HepG2 (cell line): ENCODE results near the gene ZKSCAN8. TPM values are rescaled to one million over a fixed set of nuclear protein-coding genes. Genes with fewer than 3 reads are reported as not detected.

Source experiments
- ARHGAP35 ChIP-seq: sonication (generic); formaldehyde crosslinking; IDR thresholded peaks from 2 replicates; pipeline ENCODE4 v1.9.0; 2022; ENCODE audit warnings: mild to moderate bottlenecking, inconsistent platforms, moderate library complexity, missing genetic modification reagents, borderline replicate concordance
- ATF1 ChIP-seq: IDR thresholded peaks from 2 replicates; pipeline ENCODE4 v1.6.1; 2016; ENCODE audit warnings: mild to moderate bottlenecking, control low read depth
- ETV6 ChIP-seq: sonication (generic); formaldehyde crosslinking; conservative IDR thresholded peaks from 2 replicates; pipeline ENCODE4 v1.4.0; 2020; ENCODE audit warnings: missing genetic modification reagents
- FOXK1 ChIP-seq: sonication (generic); formaldehyde crosslinking; IDR thresholded peaks from 2 replicates; pipeline ENCODE4 v1.4.0; 2020; ENCODE audit warnings: low read depth, missing genetic modification reagents, borderline replicate concordance
- HMGA1 ChIP-seq: sonication (generic); formaldehyde crosslinking; conservative IDR thresholded peaks from 2 replicates; pipeline ENCODE4 v1.4.0; 2020; ENCODE audit warnings: missing genetic modification reagents
- MAFF ChIP-seq: IDR thresholded peaks from 2 replicates; pipeline ENCODE4 v1.6.1; 2011; ENCODE audit warnings: low read depth, low read length, improper control_type of control experiment
- MTF1 ChIP-seq: sonication (generic); formaldehyde crosslinking; IDR thresholded peaks from 2 replicates; pipeline ENCODE4 v1.5.0; 2020; ENCODE audit warnings: missing genetic modification reagents
- NFYC ChIP-seq: IDR thresholded peaks from 2 replicates; pipeline ENCODE4 v1.6.1; 2016; ENCODE audit warnings: missing genetic modification reagents, missing compliant biosample characterization
- SATB2 ChIP-seq: sonication (generic); formaldehyde crosslinking; IDR thresholded peaks from 2 replicates; pipeline ENCODE4 v1.5.0; 2020; ENCODE audit warnings: missing genetic modification reagents
- SMAD3 ChIP-seq: sonication (generic); formaldehyde crosslinking; IDR thresholded peaks from 2 replicates; pipeline ENCODE4 v1.4.0; 2020; ENCODE audit warnings: missing genetic modification reagents
- ZNF12 ChIP-seq: sonication (generic); formaldehyde crosslinking; IDR thresholded peaks from 2 replicates; pipeline ENCODE4 v1.5.0; 2020; ENCODE audit warnings: missing genetic modification reagents
- ZNF24 ChIP-seq: fragments of 450-650 bp; IDR thresholded peaks from 2 replicates; pipeline ENCODE4 v1.6.1; 2017; ENCODE audit warnings: antibody characterized with exemption, mild to moderate bottlenecking
- ZNF296 ChIP-seq: sonication (generic); formaldehyde crosslinking; conservative IDR thresholded peaks from 2 replicates; pipeline ENCODE4 v1.5.0; 2020; ENCODE audit warnings: mild to moderate bottlenecking, missing genetic modification reagents
- ZNF331 ChIP-seq: sonication (generic); formaldehyde crosslinking; IDR thresholded peaks from 2 replicates; pipeline ENCODE4 v1.4.0; 2020; ENCODE audit warnings: missing genetic modification reagents
- ZNF501 ChIP-seq: sonication (generic); formaldehyde crosslinking; IDR thresholded peaks from 2 replicates; pipeline ENCODE4 v1.5.1; 2020; ENCODE audit warnings: mild to moderate bottlenecking, moderate library complexity, missing genetic modification reagents
- ZNF510 ChIP-seq: sonication (generic); formaldehyde crosslinking; IDR thresholded peaks from 2 replicates; pipeline ENCODE4 v1.4.0; 2020; ENCODE audit warnings: low read depth, mild to moderate bottlenecking, missing genetic modification reagents
- ZNF547 ChIP-seq: sonication (generic); formaldehyde crosslinking; IDR thresholded peaks from 2 replicates; pipeline ENCODE4 v1.5.1; 2020; ENCODE audit warnings: mild to moderate bottlenecking, missing genetic modification reagents
- ZSCAN31 ChIP-seq: sonication (generic); formaldehyde crosslinking; IDR thresholded peaks from 2 replicates; pipeline ENCODE4 v1.5.0; 2020; ENCODE audit warnings: low read depth, mild to moderate bottlenecking, missing genetic modification reagents
- polyA plus RNA-seq, 8 experiments: library from polyadenylated mRNA; depleted of rRNA in 3 of 8; stranded (reverse) in 7 of 8; unstranded in 1 of 8; fragments of >200 nt; fragmentation: Illumina TruSeq in 4 of 8; extraction: Trizol in 4 of 8; gene quantifications; 2 replicates each; pipeline versions ENCODE4 v1.2.1 to v1.2.3, GENCODE V29; 2011 to 2016; ENCODE audit warnings: low read depth in 4 of 8, missing spikeins in 1 of 8, mixed read lengths in 1 of 8; ENCODE audit not compliant: insufficient read depth in 1 of 8
- total RNA-seq, 5 experiments: library from RNA; depleted of rRNA; stranded (reverse); fragments of >200 nt; fragmentation: Illumina TruSeq; extraction: Trizol; gene quantifications; 2 replicates each; pipeline ENCODE4 v1.2.3, GENCODE V29; 2016; ENCODE audit warnings: low read depth in 1 of 5
- TF ChIP-seq, protein P1 (sequence below): sonication (generic); formaldehyde crosslinking; IDR thresholded peaks from 2 replicates; pipeline ENCODE4 v1.4.0; 2020; ENCODE audit warnings: missing genetic modification reagents
- TF ChIP-seq, protein P2 (sequence below): sonication (generic); formaldehyde crosslinking; IDR thresholded peaks from 2 replicates; pipeline ENCODE4 v1.5.1; 2020; ENCODE audit warnings: missing genetic modification reagents, mild to moderate bottlenecking, borderline replicate concordance
- TF ChIP-seq, protein P3 (sequence below): sonication (generic); formaldehyde crosslinking; IDR thresholded peaks from 2 replicates; pipeline ENCODE4 v1.8.1; 2023; ENCODE audit warnings: mild to moderate bottlenecking, inconsistent platforms, moderate library complexity, missing genetic modification reagents, borderline replicate concordance
- TF ChIP-seq, protein P4 (sequence below): sonication (generic); formaldehyde crosslinking; IDR thresholded peaks from 2 replicates; pipeline ENCODE4 v1.5.1; 2020; ENCODE audit warnings: mild to moderate bottlenecking, missing genetic modification reagents

ZKSCAN8 gene
- total and polyA plus RNA-seq, 2 of the 13 experiments (the other 11 are each of a cell fraction or from before 2014, with no cell fraction given) = 12.4 to 20.9 TPM

DNA sequence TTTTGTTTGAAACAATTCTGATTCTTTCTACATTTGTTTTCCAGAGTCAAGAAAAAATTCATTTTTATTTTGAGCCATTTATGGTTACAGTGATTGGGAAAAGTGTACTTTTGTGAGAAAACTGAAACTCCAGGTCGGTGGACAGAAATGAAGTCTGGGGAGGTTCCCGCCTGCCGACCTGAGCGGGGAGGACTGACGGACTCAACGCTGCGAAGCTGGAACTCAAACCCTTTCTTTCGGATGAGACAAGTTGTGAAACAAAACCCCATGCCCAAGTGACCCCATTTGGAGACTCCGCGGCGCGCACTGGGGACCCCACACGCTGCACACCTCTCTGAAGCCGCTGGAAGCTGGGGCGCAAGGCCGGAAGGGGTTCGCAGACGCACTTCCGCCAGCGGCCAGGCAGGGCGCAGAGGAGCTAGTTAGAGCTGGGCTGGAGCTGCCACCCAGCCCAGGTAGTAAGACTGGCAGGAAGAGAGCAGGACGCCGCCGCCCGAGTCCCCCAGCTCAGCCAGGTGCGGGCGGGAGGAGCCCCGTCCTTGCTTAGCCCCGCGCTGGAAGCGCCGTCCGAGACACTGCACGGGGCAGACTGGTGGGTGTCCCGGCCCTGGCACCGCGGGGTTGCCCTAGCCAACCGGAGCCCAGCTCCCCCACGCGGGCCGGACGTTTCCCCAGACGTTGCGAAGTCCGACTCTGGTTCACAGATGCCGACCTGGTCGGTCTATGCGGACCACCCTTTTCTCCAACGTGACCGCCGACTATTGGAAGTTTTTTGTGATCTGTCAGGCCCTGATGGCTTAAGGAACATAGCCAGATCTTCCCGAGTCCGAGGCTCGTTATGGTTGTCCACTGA, 37.1 kb upstream of the ZKSCAN8 start (continued):
- TF ChIP-seq, protein P1, sequence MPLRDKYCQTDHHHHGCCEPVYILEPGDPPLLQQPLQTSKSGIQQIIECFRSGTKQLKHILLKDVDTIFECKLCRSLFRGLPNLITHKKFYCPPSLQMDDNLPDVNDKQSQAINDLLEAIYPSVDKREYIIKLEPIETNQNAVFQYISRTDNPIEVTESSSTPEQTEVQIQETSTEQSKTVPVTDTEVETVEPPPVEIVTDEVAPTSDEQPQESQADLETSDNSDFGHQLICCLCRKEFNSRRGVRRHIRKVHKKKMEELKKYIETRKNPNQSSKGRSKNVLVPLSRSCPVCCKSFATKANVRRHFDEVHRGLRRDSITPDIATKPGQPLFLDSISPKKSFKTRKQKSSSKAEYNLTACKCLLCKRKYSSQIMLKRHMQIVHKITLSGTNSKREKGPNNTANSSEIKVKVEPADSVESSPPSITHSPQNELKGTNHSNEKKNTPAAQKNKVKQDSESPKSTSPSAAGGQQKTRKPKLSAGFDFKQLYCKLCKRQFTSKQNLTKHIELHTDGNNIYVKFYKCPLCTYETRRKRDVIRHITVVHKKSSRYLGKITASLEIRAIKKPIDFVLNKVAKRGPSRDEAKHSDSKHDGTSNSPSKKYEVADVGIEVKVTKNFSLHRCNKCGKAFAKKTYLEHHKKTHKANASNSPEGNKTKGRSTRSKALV (CRISPR knock-in tag) = peak; percentile 97
- peak; percentile 93 for TF ChIP-seq ZSCAN31
- TF ChIP-seq ZNF501 (CRISPR knock-in tag) = peak; percentile 97
- TF ChIP-seq, protein P2, sequence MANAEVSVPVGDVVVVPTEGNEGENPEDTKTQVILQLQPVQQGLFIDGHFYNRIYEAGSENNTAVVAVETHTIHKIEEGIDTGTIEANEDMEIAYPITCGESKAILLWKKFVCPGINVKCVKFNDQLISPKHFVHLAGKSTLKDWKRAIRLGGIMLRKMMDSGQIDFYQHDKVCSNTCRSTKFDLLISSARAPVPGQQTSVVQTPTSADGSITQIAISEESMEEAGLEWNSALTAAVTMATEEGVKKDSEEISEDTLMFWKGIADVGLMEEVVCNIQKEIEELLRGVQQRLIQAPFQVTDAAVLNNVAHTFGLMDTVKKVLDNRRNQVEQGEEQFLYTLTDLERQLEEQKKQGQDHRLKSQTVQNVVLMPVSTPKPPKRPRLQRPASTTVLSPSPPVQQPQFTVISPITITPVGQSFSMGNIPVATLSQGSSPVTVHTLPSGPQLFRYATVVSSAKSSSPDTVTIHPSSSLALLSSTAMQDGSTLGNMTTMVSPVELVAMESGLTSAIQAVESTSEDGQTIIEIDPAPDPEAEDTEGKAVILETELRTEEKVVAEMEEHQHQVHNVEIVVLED (CRISPR knock-in tag) = peak; percentile 65; the same call in 1 of the 2 replicates
- TF ChIP-seq ARHGAP35 (CRISPR knock-in tag) = no peak; the same call in 1 of the 2 replicates
- 0 out of 2 replicates have a peak, but pooled peaks have one; percentile 55 for TF ChIP-seq ZNF296
- TF ChIP-seq, protein P3, sequence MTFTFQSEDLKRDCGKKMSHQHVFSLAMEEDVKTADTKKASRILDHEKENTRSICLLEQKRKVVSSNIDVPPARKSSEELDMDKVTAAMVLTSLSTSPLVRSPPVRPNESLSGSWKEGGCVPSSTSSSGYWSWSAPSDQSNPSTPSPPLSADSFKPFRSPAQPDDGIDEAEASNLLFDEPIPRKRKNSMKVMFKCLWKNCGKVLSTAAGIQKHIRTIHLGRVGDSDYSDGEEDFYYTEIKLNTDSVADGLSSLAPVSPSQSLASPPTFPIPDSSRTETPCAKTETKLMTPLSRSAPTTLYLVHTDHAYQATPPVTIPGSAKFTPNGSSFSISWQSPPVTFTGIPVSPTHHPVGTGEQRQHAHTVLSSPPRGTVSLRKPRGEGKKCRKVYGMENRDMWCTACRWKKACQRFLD (CRISPR knock-in tag) = peak; percentile 93; the same call in 1 of the 2 replicates
- no peak for TF ChIP-seq MAFF
- no peak; the same call in 1 of the 2 replicates for TF ChIP-seq ATF1 (CRISPR knock-in tag)
- TF ChIP-seq FOXK1 (CRISPR knock-in tag) = peak; percentile 44; the same call in 1 of the 2 replicates
- TF ChIP-seq SMAD3 (CRISPR knock-in tag) = peak; percentile 71; the same call in 1 of the 2 replicates
- 0 out of 2 replicates have a peak, but pooled peaks have one; percentile 78 for TF ChIP-seq MTF1 (CRISPR knock-in tag)
- TF ChIP-seq HMGA1 (CRISPR knock-in tag) = no peak
- peak; percentile 69; the same call in 1 of the 2 replicates for TF ChIP-seq ZNF12
- TF ChIP-seq, protein P4, sequence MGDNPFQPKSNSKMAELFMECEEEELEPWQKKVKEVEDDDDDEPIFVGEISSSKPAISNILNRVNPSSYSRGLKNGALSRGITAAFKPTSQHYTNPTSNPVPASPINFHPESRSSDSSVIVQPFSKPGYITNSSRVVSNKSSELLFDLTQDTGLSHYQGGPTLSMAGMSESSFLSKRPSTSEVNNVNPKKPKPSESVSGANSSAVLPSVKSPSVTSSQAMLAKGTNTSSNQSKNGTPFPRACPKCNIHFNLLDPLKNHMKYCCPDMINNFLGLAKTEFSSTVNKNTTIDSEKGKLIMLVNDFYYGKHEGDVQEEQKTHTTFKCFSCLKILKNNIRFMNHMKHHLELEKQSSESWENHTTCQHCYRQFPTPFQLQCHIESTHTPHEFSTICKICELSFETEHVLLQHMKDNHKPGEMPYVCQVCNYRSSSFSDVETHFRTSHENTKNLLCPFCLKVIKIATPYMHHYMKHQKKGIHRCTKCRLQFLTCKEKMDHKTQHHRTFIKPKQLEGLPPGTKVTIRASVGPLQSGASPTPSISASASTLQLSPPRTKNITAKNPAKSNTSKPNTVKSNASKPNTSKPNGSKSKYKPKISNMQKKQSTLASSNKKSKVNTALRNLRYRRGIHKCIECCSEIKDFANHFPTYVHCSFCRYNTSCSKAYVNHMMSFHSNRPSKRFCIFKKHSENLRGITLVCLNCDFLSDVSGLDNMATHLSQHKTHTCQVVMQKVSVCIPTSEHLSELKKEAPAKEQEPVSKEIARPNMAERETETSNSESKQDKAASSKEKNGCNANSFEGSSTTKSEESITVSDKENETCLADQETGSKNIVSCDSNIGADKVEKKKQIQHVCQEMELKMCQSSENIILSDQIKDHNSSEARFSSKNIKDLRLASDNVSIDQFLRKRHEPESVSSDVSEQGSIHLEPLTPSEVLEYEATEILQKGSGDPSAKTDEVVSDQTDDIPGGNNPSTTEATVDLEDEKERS = no peak; the same call in 1 of the 2 replicates
- TF ChIP-seq ZNF331 (CRISPR knock-in tag) = peak; percentile 85
- TF ChIP-seq ZNF510 (CRISPR knock-in tag) = peak; percentile 90; the same call in 1 of the 2 replicates
- peak; percentile 38; the same call in 1 of the 2 replicates for TF ChIP-seq NFYC (CRISPR knock-in tag)
- TF ChIP-seq ZNF24 = no peak
- TF ChIP-seq ETV6 (CRISPR knock-in tag) = no peak
- peak; percentile 88 for TF ChIP-seq ZNF547
- peak; percentile 86; the same call in 1 of the 2 replicates for TF ChIP-seq SATB2 (CRISPR knock-in tag)
